IPS-NIHi7 (cell line): ENCODE results near the gene TIMELESS.
"Not testable (repeated sequence)": the region's sequence is repeated elsewhere in the genome, so short reads cannot be mapped to it uniquely, and the experiment has no call there.

ENCODE experiments used
- DNase-seq: peaks from one replicate; pipeline ENCODE4 v3.0.0; 2012; ENCODE audit warnings: mixed read lengths; ENCODE audit errors: extremely low spot score

Gene TIMELESS

DNA sequence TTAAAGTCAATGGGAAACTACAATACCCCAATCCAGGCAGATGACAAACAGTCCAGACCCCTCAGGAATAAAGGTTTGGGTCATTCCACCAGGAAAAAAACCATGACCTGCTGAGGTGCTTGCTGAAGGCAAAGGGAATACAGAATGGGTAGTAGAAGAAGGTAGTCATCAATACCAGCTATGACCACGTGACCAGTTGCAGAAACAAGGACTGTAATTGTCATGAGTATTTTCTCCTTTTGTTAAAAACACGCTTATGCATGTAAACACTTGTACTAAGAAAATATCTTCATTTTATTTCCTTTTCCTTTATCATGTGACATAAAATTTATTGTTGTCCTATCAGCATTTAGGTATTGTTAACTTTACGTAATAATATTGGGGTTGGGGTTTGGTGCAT lies 45.0 kb downstream of the TIMELESS start:
- not testable (repeated sequence) for DNase-seq

- DNase-seq = not testable (repeated sequence)
Observed at GRCh38 chr12:56401612-56402011, 47.6 kb downstream of the TIMELESS start.

GRCh38 chr12:56401125-56401524 lies 48.1 kb downstream of the TIMELESS start:
- not testable (repeated sequence) for DNase-seq

DNA sequence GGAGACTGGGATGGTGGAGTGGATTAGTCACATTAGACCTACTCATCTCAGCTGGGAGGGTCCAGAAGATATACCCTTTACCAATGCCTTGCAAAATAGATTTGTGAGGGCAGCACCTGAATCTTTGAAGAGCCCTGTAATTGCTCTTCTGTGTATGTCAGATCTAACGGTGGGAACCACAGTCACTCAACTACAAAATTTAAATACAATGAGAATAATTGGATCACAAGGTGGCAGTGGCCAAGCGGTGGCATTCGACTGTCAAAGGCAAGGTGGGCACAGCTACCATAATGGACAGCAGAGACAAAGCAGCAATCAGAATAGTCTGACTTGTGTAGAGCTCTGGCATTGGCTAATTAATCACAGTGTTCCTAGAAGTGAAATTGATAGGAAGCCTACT lies 49.8 kb downstream of the TIMELESS start:
- DNase-seq = not testable (repeated sequence)

DNA sequence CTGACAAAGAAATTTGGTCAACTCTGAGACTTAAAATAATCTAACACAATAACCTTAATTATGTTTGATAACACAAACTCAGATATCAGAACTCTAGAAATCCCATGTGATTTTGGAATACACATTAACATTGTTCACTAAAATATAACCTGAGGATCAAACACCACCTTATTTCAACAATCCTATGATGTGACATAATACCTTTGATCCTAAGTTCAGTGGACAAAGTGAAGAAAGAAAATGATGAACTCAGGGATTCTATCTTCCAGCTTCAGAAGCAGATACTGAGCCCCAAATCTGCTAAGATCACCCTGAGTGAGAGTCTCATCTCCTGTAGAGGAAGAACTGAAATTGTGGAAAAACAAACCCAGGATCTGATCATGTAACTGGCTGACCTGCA lies 50.9 kb downstream of the TIMELESS start:
- DNase-seq = no peak

GRCh38 chr12:56392331-56392730 lies 56.9 kb downstream of the TIMELESS start:
- DNase-seq = no peak

DNA sequence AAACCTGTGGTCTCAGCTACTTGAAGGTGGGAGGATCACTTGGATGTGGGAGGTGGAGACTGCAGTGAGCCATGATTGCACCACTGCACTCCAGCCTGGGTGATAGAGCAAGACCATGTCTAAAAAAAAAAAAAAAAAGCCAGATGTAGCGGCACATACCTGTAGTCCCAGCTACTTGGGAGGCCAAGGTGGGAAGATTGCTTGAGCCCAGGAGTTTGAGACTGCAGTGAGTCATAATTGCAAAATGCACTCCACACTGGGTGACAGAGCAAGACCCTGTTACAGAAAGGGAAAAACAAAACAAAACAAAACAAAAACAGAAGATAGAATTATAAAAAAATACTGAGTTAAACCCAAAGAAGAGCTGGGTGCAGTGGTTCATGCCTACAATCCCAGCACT lies 57.5 kb downstream of the TIMELESS start:
- DNase-seq = no peak

- DNase-seq = no peak
Observed at GRCh38 chr12:56389412-56389811, 59.8 kb downstream of the TIMELESS start.

- DNase-seq = peak; percentile 34
Observed at GRCh38 chr12:56387152-56387736, 62.0 kb downstream of the TIMELESS start.

- DNase-seq = no peak
Observed at GRCh38 chr12:56385873-56386272, 63.4 kb downstream of the TIMELESS start.

GRCh38 chr12:56382611-56383010 lies 66.6 kb downstream of the TIMELESS start:
- no peak for DNase-seq

GRCh38 chr12:56377989-56378316 lies 71.3 kb downstream of the TIMELESS start:
- no peak for DNase-seq

- peak; percentile 69 for DNase-seq
Observed at GRCh38 chr12:56377310-56377988, 71.8 kb downstream of the TIMELESS start.

DNA sequence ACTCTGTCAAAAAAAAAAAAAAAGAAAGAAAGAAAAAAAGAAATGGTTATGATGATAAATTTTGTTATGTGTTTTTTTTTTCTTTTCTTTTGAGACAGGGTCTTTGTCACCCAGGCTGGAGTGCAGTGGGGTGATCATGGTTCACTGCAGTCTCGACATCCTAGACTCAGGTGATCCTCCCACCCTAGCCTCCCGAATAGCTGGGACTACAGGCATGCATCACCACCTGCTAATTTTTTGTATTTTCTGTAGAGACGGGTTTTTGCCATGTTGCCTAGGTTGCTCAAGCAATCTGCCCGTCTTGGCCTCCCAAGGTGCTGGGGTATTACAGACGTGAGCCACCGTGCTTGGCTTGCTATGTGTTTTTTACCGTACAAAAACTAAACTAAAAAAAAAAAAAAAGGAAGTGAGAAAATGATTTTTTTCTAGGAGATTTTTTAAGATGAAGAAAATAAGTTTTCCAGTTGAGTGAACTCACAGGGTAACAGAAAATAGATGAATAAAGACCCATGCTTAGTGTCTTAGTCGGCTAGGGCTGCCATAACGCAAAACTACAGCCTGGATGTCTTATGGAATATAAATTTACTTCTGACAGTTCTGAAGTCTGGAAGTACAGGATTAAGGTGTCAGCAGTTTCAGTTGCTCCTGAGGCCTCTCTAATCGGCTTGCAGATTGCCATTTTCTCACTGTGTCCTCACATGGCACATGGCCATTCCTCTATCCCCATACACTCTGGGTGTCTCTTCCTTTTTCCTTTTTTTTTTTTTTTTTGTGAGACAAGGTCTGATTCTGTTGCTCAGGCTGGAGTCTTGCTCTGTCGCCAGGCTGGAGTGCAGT lies 73.4 kb downstream of the TIMELESS start:
- DNase-seq = no peak

- DNase-seq = no peak
Observed at GRCh38 chr12:56374726-56375597, 74.3 kb downstream of the TIMELESS start.

- DNase-seq = no peak
Observed at GRCh38 chr12:56373515-56373914, 75.7 kb downstream of the TIMELESS start.

DNA sequence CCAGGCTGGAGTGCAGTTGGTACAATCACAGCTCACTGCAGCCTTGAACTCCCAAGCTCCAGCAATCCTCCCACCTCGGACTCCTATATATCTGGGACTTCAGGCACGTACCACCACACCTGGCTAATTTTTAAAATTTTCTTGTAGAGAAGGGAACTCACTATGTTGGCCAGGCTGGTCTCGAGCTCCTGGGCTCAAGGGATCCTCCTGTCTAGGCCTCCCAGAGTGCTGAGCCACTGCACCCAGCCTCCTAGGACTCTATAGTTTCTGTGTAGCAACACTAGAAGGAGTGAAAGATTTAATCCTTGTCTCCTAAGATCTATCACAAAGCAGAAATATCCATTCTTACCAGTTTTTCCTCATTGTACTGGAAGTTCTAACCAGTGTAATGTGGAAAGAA lies 82.3 kb downstream of the TIMELESS start:
- DNase-seq = no peak
